ENCODE results near the gene PSMA5.

Gene PSMA5

DNA sequence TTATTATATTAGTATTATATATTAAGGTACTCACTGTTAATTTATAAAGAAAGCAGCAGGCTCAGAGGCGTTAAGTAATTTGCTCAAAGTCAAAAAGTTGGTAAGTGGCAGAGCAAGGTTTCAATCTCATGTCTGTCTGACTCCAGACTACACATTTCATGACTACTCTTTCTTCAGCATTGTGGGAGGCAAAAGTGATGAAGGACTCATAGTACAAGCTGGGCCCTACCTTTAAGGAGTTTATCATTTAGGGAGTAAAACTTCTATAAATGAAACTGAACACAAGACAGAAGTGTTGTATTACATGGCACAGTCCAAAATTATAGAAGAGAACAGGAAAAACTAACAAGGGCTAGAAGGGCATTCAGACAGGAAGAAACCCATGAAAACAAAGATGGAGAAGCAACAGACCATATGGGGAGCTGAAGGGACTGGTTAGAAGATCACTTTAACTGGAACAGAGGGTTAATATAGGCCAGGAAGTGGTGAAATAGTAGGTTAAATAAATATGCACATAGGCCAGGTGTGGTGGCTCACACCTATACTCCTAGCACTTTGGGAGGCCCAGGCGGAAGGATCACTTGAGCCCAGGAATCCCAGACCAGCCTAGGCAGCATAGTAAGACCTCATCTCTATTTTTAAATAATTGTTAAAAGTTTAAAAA lies 40.1 kb downstream of the PSMA5 start:
- TF ChIP-seq PRDM10 (tag by site-specific recombination; IDR thresholded peaks at IDR 0.05) (peak; percentile 76), GLIS2 (tag by site-specific recombination; IDR thresholded peaks at IDR 0.05) (no peak), HOXC10 (CRISPR knock-in tag; IDR thresholded peaks at IDR 0.05) (no peak)
- Histone ChIP-seq H3K27ac (ENCODE audit: extremely low read depth, low read depth, low read length) (no peak overlapping the region), H3K36me3 (ENCODE audit: control insufficient read depth in 2 of 2, insufficient read depth in 1 of 2, low read length in 2 of 2) (peaks cover 0 to 4% of the 10 kb centered on the region in 2 experiments; a peak in 1 of 3 replicates), H3K4me3 (ENCODE audit: low read depth, low read length) (no peak overlapping the region), H3K9me3 (ENCODE audit: control insufficient read depth, insufficient read depth, low read depth, low read length) (no peaks in the 10 kb centered on the region), H3K4me1 (ENCODE audit: control insufficient read depth, insufficient read depth, low read length) (peaks cover 2% of the 10 kb centered on the region)
- ChIA-PET CTCF (interaction anchor here (1.0 to 2.0 kb wide), 3 partner anchors 13 to 122 kb away, joined by 3 to 15 read pairs (median 5); no protein-coding TSS in a partner anchor), POLR2A (interaction anchor here (2.2 kb wide), 1 partner anchor 11 kb away, joined by 7 read pairs; the partner anchor contains the start of gene SORT1)

DNA sequence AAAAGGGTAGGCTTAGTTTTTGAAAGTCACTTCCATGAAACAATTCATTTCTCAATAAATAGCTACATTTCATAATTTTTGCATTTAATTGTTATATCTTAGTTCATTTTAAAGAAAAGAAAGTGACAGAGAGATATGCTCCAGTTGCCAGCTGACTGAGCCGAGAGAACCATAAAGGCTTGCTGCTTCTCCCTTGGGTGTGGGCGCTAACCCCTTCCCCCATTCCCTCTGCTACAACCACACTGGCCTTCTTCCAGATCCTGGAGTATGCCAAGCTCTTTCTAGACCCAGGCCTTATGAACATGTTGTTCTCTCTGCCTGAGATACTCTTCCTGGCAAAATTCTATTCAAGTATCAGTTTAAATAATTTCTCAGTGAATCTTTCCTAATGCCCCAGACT lies 40.8 kb downstream of the PSMA5 start:
- Histone ChIP-seq H3K4me3 (ENCODE audit: low read depth, low read length) (no peak overlapping the region), H3K27ac (ENCODE audit: extremely low read depth, low read depth, low read length) (no peak overlapping the region), H3K36me3 (ENCODE audit: control insufficient read depth in 2 of 2, insufficient read depth in 1 of 2, low read length in 2 of 2) (peaks cover 0 to 4% of the 10 kb centered on the region in 2 experiments; a peak in 1 of 3 replicates), H3K4me1 (ENCODE audit: control insufficient read depth, insufficient read depth, low read length) (peaks cover 2% of the 10 kb centered on the region), H3K9me3 (ENCODE audit: control insufficient read depth, insufficient read depth, low read depth, low read length) (no peaks in the 10 kb centered on the region)
- ChIA-PET CTCF (interaction anchor here (1.0 to 2.2 kb wide), 3 partner anchors 11 to 121 kb away, joined by 3 to 17 read pairs (median 4); partner anchors contain the start of gene SORT1), POLR2A (interaction anchor here (2.2 kb wide), 1 partner anchor 12 kb away, joined by 7 read pairs; the partner anchor contains the start of gene SORT1)
- peak; percentile 36; the same call in 1 of the 2 replicates for TF ChIP-seq ZNF423 (tag by site-specific recombination; IDR thresholded peaks at IDR 0.05)
- TF ChIP-seq ZNF747 (tag by site-specific recombination; IDR thresholded peaks at IDR 0.05) = no peak
- TF ChIP-seq ZNF473 (tag by site-specific recombination; IDR thresholded peaks at IDR 0.05) = no peak

DNA sequence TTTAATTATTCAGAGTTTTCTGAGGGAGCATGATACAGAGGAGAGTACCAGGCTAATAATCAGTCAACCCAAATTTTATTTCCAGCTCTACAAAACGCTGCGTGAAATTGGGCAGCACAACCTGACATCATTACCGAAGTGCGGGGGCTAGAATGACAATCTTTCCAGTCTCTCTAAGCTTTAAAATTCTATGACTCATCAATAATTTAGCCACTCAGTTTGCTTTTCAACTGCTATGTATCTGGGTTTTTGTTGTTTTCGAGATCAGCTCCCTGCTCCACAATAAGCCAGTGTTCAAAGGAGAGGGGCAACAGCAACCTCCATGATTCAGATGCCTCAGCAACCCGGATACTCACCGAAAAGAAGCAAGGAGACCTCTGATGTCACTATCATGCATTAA lies 42.4 kb downstream of the PSMA5 start:
- ChIA-PET POLR2A (interaction anchor here (0.8 to 1.7 kb wide), 4 partner anchors 9 to 165 kb away, joined by 3 to 5 read pairs (median 4); partner anchors contain the start of gene GNAI3), CTCF (interaction anchor here (0.8 to 2.2 kb wide), 4 partner anchors 10 to 104 kb away, joined by 3 to 17 read pairs (median 4); partner anchors contain the start of gene SORT1)
- H3K4me3 ChIP-seq (ENCODE audit: low read depth, low read length) = no peak overlapping the region
- peaks cover 2% of the 10 kb centered on the region for H3K4me1 ChIP-seq (ENCODE audit: control insufficient read depth, insufficient read depth, low read length)
- H3K9me3 ChIP-seq (ENCODE audit: control insufficient read depth, insufficient read depth, low read depth, low read length) = no peaks in the 10 kb centered on the region
- H3K36me3 ChIP-seq (ENCODE audit: control insufficient read depth in 2 of 2, insufficient read depth in 1 of 2, low read length in 2 of 2) = no peaks in the 10 kb centered on the region
- no peak overlapping the region for H3K27ac ChIP-seq (ENCODE audit: extremely low read depth, low read depth, low read length)
- TF ChIP-seq RBAK (tag by site-specific recombination; IDR thresholded peaks at IDR 0.05) = no peak
- TF ChIP-seq ZBTB11 (tag by site-specific recombination; conservative IDR thresholded peaks at IDR 0.05; ENCODE audit: low read depth) = no peak
- no peak for TF ChIP-seq ZNF391 (tag by site-specific recombination; IDR thresholded peaks at IDR 0.05; ENCODE audit: borderline replicate concordance, low read depth)
- no peak for TF ChIP-seq ZNF677 (tag by site-specific recombination; IDR thresholded peaks at IDR 0.05)
- no peak for TF ChIP-seq GLI4 (tag by site-specific recombination; IDR thresholded peaks at IDR 0.05)

Measured in HEK293 (cell line).